OCI-LY1 (cell line): ENCODE data around the gene NEURL2.
A peak's percentile ranks its signal among the peaks of the same experiment; 100 is the strongest.
"Not testable (repeated sequence)": the region's sequence is repeated elsewhere in the genome, so short reads cannot be mapped to it uniquely, and the experiment has no call there.

Source experiments
- H2AFZ ChIP-seq: fragments of 200-600 bp; sonication (generic), shearing (Covaris generic); 2 replicates; pipeline ENCODE4 v1.6.0; 2014; ENCODE audit warnings: antibody characterized with exemption, mild to moderate bottlenecking, low read length
- H3F3A ChIP-seq: fragments of 200-600 bp; sonication (generic), shearing (Covaris generic); 2 replicates; pipeline ENCODE4 v1.6.0; 2014; ENCODE audit warnings: mild to moderate bottlenecking, antibody characterized with exemption, low read length, moderate library complexity; ENCODE audit not compliant: insufficient read depth
- H3K27ac ChIP-seq: fragments of 200-600 bp; sonication (generic); 2 replicates; pipeline ENCODE4 v1.5.1; 2014; ENCODE audit warnings: low read length, mixed run types, mild to moderate bottlenecking, low read depth; ENCODE audit not compliant: poor library complexity, severe bottlenecking
- H3K27me3 ChIP-seq: fragments of 200-600 bp; sonication (generic); 2 replicates; pipeline ENCODE4 v1.6.0; 2014; ENCODE audit warnings: antibody characterized with exemption, mild to moderate bottlenecking, low read length, moderate library complexity; ENCODE audit not compliant: insufficient read depth
- H3K36me3 ChIP-seq: fragments of 200-600 bp; sonication (generic); 2 replicates; pipeline ENCODE4 v1.6.1; 2014; ENCODE audit warnings: mild to moderate bottlenecking, antibody characterized with exemption, low read length, moderate library complexity, mixed read lengths; ENCODE audit not compliant: insufficient read depth
- H3K4me1 ChIP-seq: fragments of 200-600 bp; sonication (generic); 2 replicates; pipeline ENCODE4 v1.5.1; 2014; ENCODE audit warnings: mild to moderate bottlenecking, low read length, moderate library complexity; ENCODE audit not compliant: insufficient read depth, severe bottlenecking
- H3K4me2 ChIP-seq: fragments of 200-600 bp; sonication (generic), shearing (Covaris generic); 2 replicates; pipeline ENCODE4 v1.6.1; 2014; ENCODE audit warnings: low read length
- H3K4me3 ChIP-seq: fragments of 200-600 bp; sonication (generic); 2 replicates; pipeline ENCODE4 v1.5.1; 2014; ENCODE audit warnings: low read length, low read depth, mild to moderate bottlenecking, mixed read lengths; ENCODE audit not compliant: poor library complexity, severe bottlenecking
- H3K79me2 ChIP-seq: fragments of 200-600 bp; shearing (Covaris generic); 2 replicates; pipeline ENCODE4 v1.6.1; 2016; ENCODE audit warnings: mixed run types, low read length, mixed read lengths; ENCODE audit not compliant: insufficient read depth
- H3K9ac ChIP-seq: fragments of 200-600 bp; sonication (generic), shearing (Covaris generic); 2 replicates; pipeline ENCODE4 v1.6.1; 2014; ENCODE audit warnings: mild to moderate bottlenecking, low read length, mixed read lengths
- H3K9me2 ChIP-seq: fragments of 200-600 bp; sonication (generic), shearing (Covaris generic); 2 replicates; pipeline ENCODE4 v1.6.1; 2014; ENCODE audit warnings: low read depth, mild to moderate bottlenecking, low read length, mixed read lengths
- H3K9me3 ChIP-seq: fragments of 200-600 bp; shearing (Covaris generic); 2 replicates; pipeline ENCODE4 v1.6.1; 2014; ENCODE audit warnings: low read length, mixed read lengths
- H4K20me1 ChIP-seq: fragments of 200-600 bp; sonication (generic), shearing (Covaris generic); 2 replicates; pipeline ENCODE4 v1.6.0; 2016; ENCODE audit warnings: mild to moderate bottlenecking, low read length; ENCODE audit not compliant: insufficient read depth
- CTCF ChIP-seq: fragments of 200-600 bp; sonication (generic), shearing (Covaris generic); IDR thresholded peaks from 2 replicates; pipeline ENCODE4 v1.5.1; 2017; ENCODE audit warnings: mild to moderate bottlenecking, antibody characterized with exemption, low read length, moderate library complexity, mixed read lengths
- EZH2 ChIP-seq: fragments of 200-600 bp; sonication (generic), shearing (Covaris generic); IDR thresholded peaks from 2 replicates; pipeline ENCODE4 v1.8.0; 2017; ENCODE audit warnings: borderline replicate concordance, mixed run types, mild to moderate bottlenecking, antibody characterized with exemption, low read length, moderate library complexity, mixed read lengths

Gene NEURL2

DNA sequence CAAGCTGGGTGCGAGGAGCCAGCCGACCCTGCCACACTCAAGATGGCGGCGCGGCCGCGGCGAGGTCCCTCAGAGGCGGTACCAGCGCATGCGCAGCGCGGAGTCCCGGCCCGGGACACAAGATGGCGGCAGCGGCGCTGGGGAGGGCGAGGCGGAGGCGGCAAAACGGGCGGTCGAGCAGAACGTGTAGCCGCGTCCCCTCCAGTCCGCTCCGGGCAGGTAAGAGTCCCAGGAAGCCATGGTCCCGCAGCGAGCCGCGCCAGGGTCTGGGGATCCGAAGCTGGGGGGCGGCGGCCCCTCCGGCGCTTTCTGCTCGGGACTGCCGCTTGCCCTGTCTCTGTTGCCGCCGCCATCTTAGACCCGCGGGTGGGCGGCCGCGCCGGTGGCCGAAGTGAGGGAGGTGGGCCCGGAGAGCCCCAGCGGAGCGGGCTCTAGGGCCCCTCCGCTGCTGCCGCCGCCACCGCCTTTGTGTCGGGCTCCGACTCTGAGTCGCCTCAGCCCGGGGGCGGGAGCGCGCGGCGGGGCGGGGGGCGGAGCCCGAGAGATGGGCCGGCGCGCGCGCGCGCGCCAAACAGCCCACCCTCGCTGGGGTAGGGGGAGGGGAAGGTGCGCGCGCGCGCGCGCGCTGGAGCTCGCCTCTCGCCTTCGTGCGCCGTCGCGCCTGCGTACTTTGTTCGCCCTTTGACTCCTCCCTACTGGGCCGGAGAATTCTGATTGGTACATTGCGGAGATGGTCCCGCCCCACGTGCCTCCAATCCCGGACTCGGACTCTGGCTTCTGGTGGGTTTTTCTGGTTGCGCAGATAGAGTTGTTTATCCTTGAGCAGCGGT, 43.8 kb upstream of the NEURL2 start, which contains the start of gene PCIF1:
Gene PCIF1, plus strand, starts transcription at position 98 of the 830 bp plus-strand sequence. CDS start 4,317 bp downstream, outside the sequence.
- no peaks in the 10 kb centered on the region for H3K27me3 ChIP-seq
- no peaks in the 10 kb centered on the region for H3K9me2 ChIP-seq
- H3K36me3 ChIP-seq = peaks cover 29% of the 10 kb centered on the region
- H2AFZ ChIP-seq = no peak within 1 kb of the TSS
- H3K4me2 ChIP-seq = peak within 1 kb of the TSS; percentile 80
- H3K9me3 ChIP-seq = no peaks in the 10 kb centered on the region
- H3K4me3 ChIP-seq = peak within 1 kb of the TSS; percentile 68
- H4K20me1 ChIP-seq = no peaks in the 10 kb centered on the region
- H3K27ac ChIP-seq = peak within 1 kb of the TSS; percentile 67
- peaks cover 14% of the 10 kb centered on the region for H3K4me1 ChIP-seq
- H3F3A ChIP-seq = no peaks in the 10 kb centered on the region
- peaks cover 7% of the 10 kb centered on the region for H3K79me2 ChIP-seq
- H3K9ac ChIP-seq = peak within 1 kb of the TSS; percentile 93
- no peak for TF ChIP-seq CTCF
- TF ChIP-seq EZH2 = no peak

GRCh38 chr20:45934046-45934585, 43.1 kb upstream of the NEURL2 start:
- Histone ChIP-seq H3K79me2 (peaks cover 7% of the 10 kb centered on the region), H3K9me3 (no peaks in the 10 kb centered on the region), H3K9me2 (no peaks in the 10 kb centered on the region), H3K4me3 (peak overlapping the region; percentile 68), H3K9ac (peak overlapping the region; percentile 93), H2AFZ (no peak overlapping the region), H3K4me2 (peak overlapping the region; percentile 74), H3K4me1 (peaks cover 14% of the 10 kb centered on the region), H3K27ac (peak overlapping the region; percentile 67), H4K20me1 (no peaks in the 10 kb centered on the region), H3F3A (no peaks in the 10 kb centered on the region), H3K27me3 (no peaks in the 10 kb centered on the region), H3K36me3 (peaks cover 22% of the 10 kb centered on the region)
- TF ChIP-seq EZH2 = no peak
- no peak for TF ChIP-seq CTCF

- Histone ChIP-seq H3K4me1 (peaks cover 14% of the 10 kb centered on the region), H2AFZ (no peak overlapping the region), H3K9me3 (no peaks in the 10 kb centered on the region), H3K36me3 (peaks cover 15% of the 10 kb centered on the region), H4K20me1 (no peaks in the 10 kb centered on the region), H3K27me3 (no peaks in the 10 kb centered on the region), H3K4me3 (peak overlapping the region; percentile 68), H3K27ac (peak overlapping the region; percentile 67), H3K9me2 (no peaks in the 10 kb centered on the region), H3F3A (no peaks in the 10 kb centered on the region), H3K4me2 (peak overlapping the region; percentile 74), H3K79me2 (peaks cover 7% of the 10 kb centered on the region), H3K9ac (peak overlapping the region; percentile 93)
- TF ChIP-seq CTCF (peak; percentile 38; the same call in 1 of the 2 replicates), EZH2 (no peak)
These were observed 42.4 kb upstream of the NEURL2 start for GRCh38 chr20:45933266-45934045.

DNA sequence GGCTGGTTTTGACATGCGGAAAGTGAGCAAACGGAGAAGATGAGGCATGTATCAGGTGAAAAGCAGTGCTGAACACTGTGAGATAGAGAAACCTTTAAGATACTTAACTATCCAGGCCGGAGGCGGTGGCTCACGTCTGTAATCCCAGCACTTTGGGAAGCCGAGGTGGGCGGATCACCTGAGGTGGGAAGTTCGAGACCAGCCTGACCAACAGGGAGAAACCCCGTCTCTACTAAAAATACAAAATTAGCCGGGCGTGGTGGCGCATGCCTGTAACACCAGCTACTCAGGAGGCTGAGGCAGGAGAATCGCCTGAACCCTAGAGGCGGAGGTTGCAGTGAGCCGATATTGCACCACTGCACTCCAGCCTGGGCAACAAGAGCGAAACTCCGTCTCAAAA, 40.7 kb upstream of the NEURL2 start:
- not testable (repeated sequence) for H3F3A ChIP-seq, H3K9ac ChIP-seq, H4K20me1 ChIP-seq, H3K36me3 ChIP-seq, H3K27ac ChIP-seq, H3K27me3 ChIP-seq, H3K4me3 ChIP-seq, H3K9me3 ChIP-seq, H2AFZ ChIP-seq, H3K79me2 ChIP-seq, H3K9me2 ChIP-seq, H3K4me2 ChIP-seq
- H3K4me1 ChIP-seq = peaks cover 14% of the 10 kb centered on the region
